ENCODE measurements around the gene GPR4.

GPR4 gene

DNA sequence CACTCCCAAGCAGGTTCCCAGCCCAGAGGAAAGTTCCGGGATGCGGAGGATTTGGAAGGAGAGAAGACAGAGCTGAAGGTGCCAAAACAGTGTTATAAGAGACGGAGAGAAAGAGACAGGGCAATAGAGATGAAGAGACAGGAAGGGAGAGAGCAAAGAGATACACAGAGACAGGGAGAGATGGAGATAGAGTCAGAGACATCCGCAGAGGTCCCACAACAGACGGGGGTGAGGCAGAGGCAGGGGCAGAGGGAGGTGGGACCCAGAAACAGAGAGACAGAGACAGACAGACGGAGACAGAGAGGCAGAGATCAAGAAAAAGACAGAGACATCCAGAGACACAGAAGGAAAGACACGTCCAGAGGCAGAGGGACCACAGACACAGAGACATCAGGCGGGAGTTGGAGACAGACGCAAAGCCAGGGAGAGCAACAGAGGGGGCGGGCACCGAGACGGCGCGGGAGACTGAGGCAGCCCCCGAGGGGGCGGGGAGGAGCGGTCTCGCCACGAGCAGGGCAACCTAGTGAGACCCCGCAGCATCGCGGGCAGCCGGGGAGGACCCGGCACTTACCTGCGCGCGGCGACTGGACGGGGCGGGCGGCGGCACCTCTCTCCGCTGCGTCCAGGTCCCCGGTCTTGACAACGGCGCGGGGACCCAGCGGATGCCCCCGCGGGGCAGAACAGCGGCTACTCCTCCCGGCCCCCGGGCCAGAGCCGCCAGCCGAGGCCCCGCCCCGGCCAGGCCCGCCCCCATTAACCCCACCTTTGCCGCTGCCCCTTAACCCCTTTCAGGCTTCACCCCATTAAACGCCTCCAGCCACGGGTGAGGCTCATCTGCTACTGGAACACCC lies at the start of gene GPR4:
GPR4 (minus strand) TSS at position 689 of the 851 bp plus-strand sequence. CDS start 10,346 bp downstream, outside the sequence.
- H3K4me3 ChIP-seq (ENCODE audit: low read length), result no peak within 1 kb of the TSS
- no peak for TF ChIP-seq ZNF274 (IDR thresholded peaks at IDR 0.05; ENCODE audit: low read depth, low read length)

DNA sequence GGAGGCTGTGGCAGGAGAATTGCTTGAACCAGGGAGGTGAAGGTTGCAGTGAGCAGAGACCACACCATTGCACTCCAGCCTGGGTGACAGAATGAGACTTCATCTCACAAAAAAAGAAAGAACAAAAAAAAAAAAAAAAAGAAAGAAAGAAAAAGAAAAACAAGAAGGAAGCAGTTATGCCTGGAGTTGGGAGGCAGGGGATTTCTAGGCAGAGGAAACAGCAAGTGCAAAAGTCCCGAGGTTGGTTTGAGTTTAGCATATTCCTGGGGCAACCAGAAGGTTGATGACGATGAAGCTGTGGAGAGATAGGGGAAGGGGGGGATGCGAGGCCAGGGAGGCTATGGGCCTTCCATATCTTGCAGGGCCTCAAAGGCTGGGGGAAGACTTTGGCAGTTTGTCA lies 48.7 kb upstream of the GPR4 start:
- TF ChIP-seq ZNF274 (IDR thresholded peaks at IDR 0.05; ENCODE audit: low read depth, low read length), result no peak
- H3K4me3 ChIP-seq (ENCODE audit: low read length), result no peak overlapping the region

- H3K4me3 ChIP-seq (ENCODE audit: low read length), result no peak overlapping the region; the same call in 1 of the 2 replicates
- TF ChIP-seq ZNF274 (IDR thresholded peaks at IDR 0.05; ENCODE audit: low read depth, low read length), result no peak
Measured at GRCh38 chr19:45646345-45646698, 44.3 kb upstream of the GPR4 start.

GRCh38 chr19:45645631-45646344 lies 43.8 kb upstream of the GPR4 start:
- no peak for TF ChIP-seq ZNF274 (IDR thresholded peaks at IDR 0.05; ENCODE audit: low read depth, low read length)
- H3K4me3 ChIP-seq (ENCODE audit: low read length), result peak overlapping the region; percentile 17; the same call in 1 of the 2 replicates

DNA sequence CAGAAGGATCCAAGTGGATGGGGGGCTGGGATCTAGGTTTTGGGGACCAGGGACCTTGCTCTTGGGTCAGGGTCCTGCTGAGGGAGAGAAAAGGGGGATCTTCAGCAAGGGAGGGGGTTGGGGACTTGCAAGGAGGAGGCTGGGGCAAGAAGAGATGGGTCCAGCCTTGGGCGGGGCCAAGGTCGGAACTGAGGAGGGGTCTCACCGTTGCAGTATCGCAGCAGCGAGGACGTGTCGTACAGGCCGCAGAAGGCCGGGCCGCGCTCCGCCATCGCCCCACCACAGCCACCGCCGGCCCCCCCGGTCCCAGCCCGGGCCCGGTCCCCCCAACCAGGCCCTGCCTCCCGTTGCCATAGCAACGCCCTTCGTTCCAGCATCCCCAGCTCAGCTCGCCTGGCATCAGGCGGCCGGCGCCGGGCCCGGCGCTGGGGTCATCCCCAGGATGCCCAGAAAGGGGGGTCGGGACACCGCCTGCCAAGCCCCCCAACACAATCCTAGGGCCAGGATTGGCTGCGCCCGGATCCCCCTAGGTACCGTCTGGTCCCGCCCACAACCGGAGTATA lies 43.1 kb upstream of the GPR4 start:
- no peak for TF ChIP-seq ZNF274 (IDR thresholded peaks at IDR 0.05; ENCODE audit: low read depth, low read length)
- no peak overlapping the region; the same call in 1 of the 2 replicates for H3K4me3 ChIP-seq (ENCODE audit: low read length)

- no peak overlapping the region for H3K4me3 ChIP-seq (ENCODE audit: low read length)
- TF ChIP-seq ZNF274 (IDR thresholded peaks at IDR 0.05; ENCODE audit: low read depth, low read length), result no peak
Measured at GRCh38 chr19:45643927-45644771, 42.1 kb upstream of the GPR4 start.

DNA sequence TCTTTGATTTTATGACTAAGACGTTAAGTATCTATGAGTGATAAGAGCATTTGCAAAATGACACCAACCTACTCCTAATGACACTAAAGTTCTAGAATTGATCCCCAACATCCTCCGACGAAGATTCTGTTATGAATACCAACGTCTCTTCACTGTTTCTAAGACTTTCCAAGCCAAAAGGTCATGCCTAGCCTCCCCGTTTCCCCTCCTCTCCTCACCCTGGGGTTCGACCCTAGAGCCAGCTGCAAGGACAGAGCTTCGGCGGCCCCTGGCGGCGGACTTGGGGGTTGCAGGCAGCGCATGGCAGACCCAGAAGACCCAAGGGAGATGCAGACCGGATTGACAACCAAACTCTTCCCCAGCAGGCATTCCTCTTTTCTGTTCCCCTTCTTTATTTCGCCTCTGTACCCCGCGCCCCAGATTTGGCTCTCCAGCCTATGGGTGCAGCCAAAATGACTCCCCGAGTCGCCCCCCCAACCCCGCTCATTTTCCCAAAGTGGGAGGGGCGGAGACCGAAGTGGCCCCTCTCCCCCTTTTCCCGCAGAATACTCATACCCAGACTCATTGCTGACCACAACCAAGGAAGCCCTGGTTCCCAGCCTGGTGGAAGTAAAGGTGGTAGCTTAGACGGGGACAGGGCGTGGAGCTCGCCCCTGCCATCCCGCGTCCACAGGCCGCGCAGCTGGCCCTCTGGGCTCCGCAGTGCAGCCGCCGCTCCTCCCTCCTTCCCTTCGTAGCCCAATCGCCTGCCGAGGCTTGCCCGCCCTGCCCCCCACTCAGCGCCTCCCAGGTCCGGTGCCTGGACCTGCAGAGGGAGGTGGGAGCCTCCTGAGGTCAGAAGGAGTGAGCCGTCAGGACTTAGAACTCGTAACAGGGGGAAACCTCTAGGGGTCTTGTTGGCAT lies 41.3 kb upstream of the GPR4 start:
- no peak overlapping the region; the same call in 1 of the 2 replicates for H3K4me3 ChIP-seq (ENCODE audit: low read length)
- TF ChIP-seq ZNF274 (IDR thresholded peaks at IDR 0.05; ENCODE audit: low read depth, low read length), result no peak

GRCh38 chr19:45641274-45642105 lies 39.5 kb upstream of the GPR4 start:
- peak overlapping the region; percentile 60; the same call in 1 of the 2 replicates for H3K4me3 ChIP-seq (ENCODE audit: low read length)

GRCh38 chr19:45640849-45641273 lies 38.8 kb upstream of the GPR4 start:
- peak overlapping the region; percentile 26; the same call in 1 of the 2 replicates for H3K4me3 ChIP-seq (ENCODE audit: low read length)
- TF ChIP-seq ZNF274 (IDR thresholded peaks at IDR 0.05; ENCODE audit: low read depth, low read length), result no peak

More at GRCh38 chr19:45641274-45642105, 39.5 kb upstream of the GPR4 start:
- TF ChIP-seq ZNF274 (IDR thresholded peaks at IDR 0.05; ENCODE audit: low read depth, low read length), result no peak

DNA sequence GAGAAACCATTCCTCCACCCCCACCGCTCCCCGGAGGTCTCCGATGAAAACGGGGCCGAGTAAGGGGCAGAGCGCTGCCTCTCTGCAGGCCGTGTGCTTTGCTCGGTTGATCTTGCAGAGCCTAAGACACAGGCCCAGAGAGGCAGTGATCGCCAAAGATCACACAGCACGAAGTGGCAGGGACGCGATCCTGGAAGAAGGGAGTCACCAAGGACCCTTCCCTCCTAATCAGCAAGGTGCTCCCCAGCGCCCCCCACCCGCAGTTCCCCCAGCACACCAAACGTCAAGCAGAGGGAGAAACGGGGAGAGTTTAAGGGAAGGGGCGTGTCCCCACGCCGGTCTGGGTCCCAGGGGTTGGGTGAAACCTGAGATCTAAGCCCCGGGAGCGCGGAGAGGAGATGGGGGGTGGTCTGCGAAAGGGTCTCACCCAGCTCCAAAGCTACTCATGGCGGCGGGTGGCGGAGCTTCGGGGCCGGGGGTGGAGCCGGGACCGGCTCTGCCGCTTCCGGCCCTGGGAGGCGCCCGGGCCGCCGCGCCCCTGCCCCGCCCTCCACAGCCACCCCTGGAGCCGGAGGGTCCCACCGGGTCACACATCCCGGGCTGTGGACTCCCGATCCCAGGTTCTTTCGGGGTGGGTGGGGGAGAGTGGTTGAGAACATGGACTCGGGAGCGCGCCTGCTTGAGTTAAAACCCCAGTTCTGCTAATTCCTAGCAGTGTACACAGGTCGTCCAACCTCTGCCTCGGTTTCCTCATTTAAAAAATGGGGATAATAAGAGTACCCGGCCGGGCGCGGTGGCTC lies 37.1 kb upstream of the GPR4 start, which contains the start of gene EML2:
EML2 (minus strand) TSS at position 468 of the 800 bp plus-strand sequence; CDS start at position 447, 21 bp downstream.
- no peak for TF ChIP-seq ZNF274 (IDR thresholded peaks at IDR 0.05; ENCODE audit: low read depth, low read length)
- H3K4me3 ChIP-seq (ENCODE audit: low read length), result peak within 1 kb of the TSS; percentile 73
